GM12878 (cell line): ENCODE data around the gene RBL2.
"Not testable (repeated sequence)": the region's sequence is repeated elsewhere in the genome, so short reads cannot be mapped to it uniquely, and the experiment has no call there.

ENCODE experiments used
- CREM ChIP-seq: IDR thresholded peaks from 2 replicates; pipeline ENCODE4 v1.6.1; 2014; ENCODE audit warnings: antibody characterized with exemption, low read depth
- CTCF ChIP-seq, 3 experiments: IDR thresholded peaks in 2 of 3; conservative IDR thresholded peaks in 1 of 3; 2 replicates each; pipeline ENCODE4 v1.5.1; 2011; ENCODE audit warnings: low read depth in 3 of 3, low read length in 3 of 3, mild to moderate bottlenecking in 3 of 3, control low read depth in 2 of 3, moderate library complexity in 2 of 3, inconsistent platforms in 1 of 3, mixed read lengths in 1 of 3; ENCODE audit not compliant: control insufficient read depth in 2 of 3, insufficient read depth in 1 of 3; ENCODE audit errors: extremely low read depth in 1 of 3
- KDM1A ChIP-seq: fragments of 200-600 bp; sonication (generic); IDR thresholded peaks from 2 replicates; pipeline ENCODE4 v1.6.1; 2016; ENCODE audit warnings: borderline replicate concordance
- MEF2A ChIP-seq: IDR thresholded peaks from 2 replicates; pipeline ENCODE4 v1.6.1; 2011; ENCODE audit warnings: low read depth, mild to moderate bottlenecking, low read length, moderate library complexity; ENCODE audit not compliant: insufficient read depth
- MXI1 ChIP-seq: fragments of 150-350 bp; IDR thresholded peaks from 2 replicates; pipeline ENCODE4 v1.6.1; 2011; ENCODE audit warnings: low read depth, mild to moderate bottlenecking, inconsistent platforms, low read length, improper control_type of control experiment
- MYC ChIP-seq: IDR thresholded peaks from 2 replicates; pipeline ENCODE4 v1.6.1; 2011; ENCODE audit warnings: mild to moderate bottlenecking, low read length, moderate library complexity, inconsistent platforms; ENCODE audit not compliant: insufficient read depth, insufficient replicate concordance, insufficient read length, severe bottlenecking
- POLR2AphosphoS5 ChIP-seq: IDR thresholded peaks from 2 replicates; pipeline ENCODE4 v1.6.1; 2011; ENCODE audit warnings: mild to moderate bottlenecking, low read length, inconsistent platforms
- RFX5 ChIP-seq: IDR thresholded peaks from 2 replicates; pipeline ENCODE4 v1.6.1; 2011; ENCODE audit warnings: low read depth, low read length, improper control_type of control experiment
- TAF1 ChIP-seq: IDR thresholded peaks from 2 replicates; pipeline ENCODE4 v1.6.1; 2011; ENCODE audit warnings: mild to moderate bottlenecking, low read depth, low read length, borderline replicate concordance

GRCh38 chr16:53539346-53539745 lies 105.1 kb downstream of the RBL2 start:
- TF ChIP-seq CREM; TAF1; MYC; MXI1; POLR2AphosphoS5; RFX5; CTCF (IDR thresholded peaks at IDR 0.05 in 2 of 3, conservative IDR thresholded peaks at IDR 0.05 in 1 of 3; ENCODE audit: control insufficient read depth in 2 of 3, extremely low read depth in 1 of 3, insufficient read depth in 1 of 3, low read depth in 3 of 3, low read length in 3 of 3); MEF2A; KDM1A: not testable (repeated sequence)
